ENCODE measurements around the gene WFS1. TPM values are rescaled to one million over a fixed set of nuclear protein-coding genes. Genes with fewer than 3 reads are reported as not detected.

The WFS1 gene
- total and polyA plus RNA-seq, 9 of the 15 experiments (the other 6 are each of a cell fraction or from before 2014, with no cell fraction given) = 0.01 to 0.29 (median 0.03) TPM; not detected in 5

DNA sequence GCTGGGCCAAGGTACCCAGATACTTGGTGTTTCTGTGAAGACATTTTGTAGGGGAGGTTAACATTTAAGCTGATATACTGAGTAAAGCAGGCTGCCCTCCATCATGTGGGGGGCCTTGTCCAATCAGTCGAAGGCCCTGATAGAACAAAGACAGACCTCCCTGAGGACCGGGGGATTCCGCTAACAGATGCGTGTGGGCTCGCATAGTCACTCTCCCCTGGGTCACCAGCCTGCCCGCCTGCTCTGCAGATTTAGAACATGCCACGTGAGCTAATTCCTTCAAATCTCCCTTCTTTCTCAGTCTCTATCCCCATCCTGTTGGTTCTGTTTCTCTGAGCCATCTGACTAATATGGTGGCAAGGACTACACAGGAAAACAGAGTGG is 60.7 kb downstream of the WFS1 start:
- Histone ChIP-seq H3K9me3 (replicated peaks; ENCODE audit: control insufficient read depth, insufficient read depth, low read depth, low read length) (no peaks in the 10 kb centered on the region), H2AFZ (ENCODE audit: low read depth, low read length) (no peak overlapping the region), H3K9ac (ENCODE audit: insufficient read depth in 1 of 2, low read depth in 2 of 2, low read length in 2 of 2) (no peak overlapping the region), H3K27me3 (ENCODE audit: control insufficient read depth in 2 of 2, insufficient read depth in 2 of 2, low read length in 2 of 2) (peaks cover 0 to 18% of the 10 kb centered on the region in 2 experiments; a peak in 3 of 5 replicates), H3K4me2 (ENCODE audit: insufficient read depth, low read length) (no peak overlapping the region), H3K4me1 (replicated peaks in 1 of 2; ENCODE audit: control insufficient read depth in 2 of 2, insufficient read depth in 2 of 2, low read length in 2 of 2) (peaks cover 0 to 8% of the 10 kb centered on the region in 2 experiments; a peak in 2 of 5 replicates), H4K20me1 (replicated peaks; ENCODE audit: control insufficient read depth, insufficient read depth, low read length) (peaks cover 10% of the 10 kb centered on the region), H3K79me2 (ENCODE audit: control insufficient read depth, insufficient read depth, low read length) (no peaks in the 10 kb centered on the region), H3K4me3 (no peak overlapping the region), H3K9me1 (ENCODE audit: control insufficient read depth, insufficient read depth, low read length) (peaks cover 2% of the 10 kb centered on the region), H3K27ac (ENCODE audit: extremely low read depth, low read depth, low read length) (no peak overlapping the region), H3K36me3 (ENCODE audit: control insufficient read depth, insufficient read depth, low read length) (no peaks in the 10 kb centered on the region)
- ChIA-PET POLR2A (interaction anchor here (0.7 to 1.6 kb wide), 2 partner anchors 64 to 80 kb away, joined by 3 to 4 read pairs; no protein-coding TSS in a partner anchor), CTCF (ENCODE audit: low intra/inter-chr PET ratio) (interaction anchor here (2.5 kb wide), 1 partner anchor 80 kb away, joined by 9 read pairs; no protein-coding TSS in a partner anchor)
- in situ Hi-C loops (cut with MboI) (no loop called here), intact Hi-C loops (cut with micrococcal nuclease) (loop anchor here (5.0 kb wide), 1 partner anchor 217 kb away; no protein-coding TSS in a partner anchor)
- TF ChIP-seq ZNF76 (CRISPR knock-in tag; IDR thresholded peaks at IDR 0.05; ENCODE audit: borderline replicate concordance) = no peak
- no peak for TF ChIP-seq ZNF668 (CRISPR knock-in tag; IDR thresholded peaks at IDR 0.05)
- 0% methylated on average over 7 of the region's 7 CpGs for WGBS (ENCODE audit: insufficient coverage, low coverage, missing lambda C conversion rate)
- ATAC-seq (no peak), DNase-seq (ENCODE audit: extremely low read depth in 1 of 4, low spot score in 3 of 4) (no peak), FAIRE-seq (no peak)
- BruUV-seq (replicated peaks) = no TSS peak

DNA sequence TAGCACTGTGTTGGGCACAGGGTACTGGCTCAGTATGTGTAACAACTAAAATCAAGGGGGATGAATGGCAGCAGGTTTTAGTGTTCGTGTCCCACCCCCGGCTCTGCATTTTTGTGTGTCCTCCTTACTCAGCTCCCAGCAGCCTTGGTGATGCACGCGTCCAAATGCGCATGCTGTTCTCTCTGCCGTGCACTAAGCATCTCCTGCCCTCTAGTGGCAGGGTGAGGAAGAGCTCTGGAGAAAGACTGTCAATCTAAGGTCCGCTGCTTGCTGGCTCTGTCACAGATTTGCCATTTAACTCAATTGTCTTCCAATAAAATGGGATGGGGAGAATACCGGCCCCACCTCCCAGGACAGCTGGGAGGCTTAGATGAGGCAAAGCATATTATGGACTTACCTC is 61.4 kb downstream of the WFS1 start:
- no peak overlapping the region for H3K4me2 ChIP-seq (ENCODE audit: insufficient read depth, low read length)
- no peak overlapping the region for H3K27ac ChIP-seq (ENCODE audit: extremely low read depth, low read depth, low read length)
- ATAC-seq = peak; percentile 77
- FAIRE-seq = peak; percentile 93
- WGBS (ENCODE audit: insufficient coverage, low coverage, missing lambda C conversion rate) = 5% methylated on average over 8 of the region's 8 CpGs
- H2AFZ ChIP-seq (ENCODE audit: low read depth, low read length) = no peak overlapping the region
- peaks cover 2% of the 10 kb centered on the region for H3K9me1 ChIP-seq (ENCODE audit: control insufficient read depth, insufficient read depth, low read length)
- intact Hi-C loops (cut with micrococcal nuclease) (loop anchor here (1.0 to 5.0 kb wide), 2 partner anchors 81 to 216 kb away; no protein-coding TSS in a partner anchor), in situ Hi-C loops (cut with MboI) (no loop called here)
- H3K4me1 ChIP-seq (replicated peaks in 1 of 2; ENCODE audit: control insufficient read depth in 2 of 2, insufficient read depth in 2 of 2, low read length in 2 of 2) = peaks cover 0 to 8% of the 10 kb centered on the region in 2 experiments; a peak in 2 of 5 replicates
- no peak overlapping the region for H3K9ac ChIP-seq (ENCODE audit: insufficient read depth in 1 of 2, low read depth in 2 of 2, low read length in 2 of 2)
- H3K79me2 ChIP-seq (ENCODE audit: control insufficient read depth, insufficient read depth, low read length) = no peaks in the 10 kb centered on the region
- H3K27me3 ChIP-seq (ENCODE audit: control insufficient read depth in 2 of 2, insufficient read depth in 2 of 2, low read length in 2 of 2) = peaks cover 0 to 11% of the 10 kb centered on the region in 2 experiments; a peak in 3 of 5 replicates
- no TSS peak for BruUV-seq (replicated peaks)
- POLR2A ChIA-PET = interaction anchor here (0.6 to 1.6 kb wide), 3 partner anchors 49 to 804 kb away, joined by 3 to 4 read pairs (median 3); no protein-coding TSS in a partner anchor
- CTCF ChIA-PET (ENCODE audit: low intra/inter-chr PET ratio) = interaction anchor here (1.1 to 2.5 kb wide), 3 partner anchors 80 to 333 kb away, joined by 4 to 9 read pairs (median 5); no protein-coding TSS in a partner anchor
- DNase-seq (ENCODE audit: extremely low read depth in 1 of 4, low spot score in 3 of 4) = peak; percentile 59 to 64 (median 60)
- H3K36me3 ChIP-seq (ENCODE audit: control insufficient read depth, insufficient read depth, low read length) = no peaks in the 10 kb centered on the region
- H3K4me3 ChIP-seq = no peak overlapping the region
- H4K20me1 ChIP-seq (replicated peaks; ENCODE audit: control insufficient read depth, insufficient read depth, low read length) = peaks cover 10% of the 10 kb centered on the region
- H3K9me3 ChIP-seq (replicated peaks; ENCODE audit: control insufficient read depth, insufficient read depth, low read depth, low read length) = no peaks in the 10 kb centered on the region
- no peak for TF ChIP-seq PTBP1 (IDR thresholded peaks at IDR 0.05; ENCODE audit: low read depth, low read length)
- TF ChIP-seq HNRNPL (IDR thresholded peaks at IDR 0.05; ENCODE audit: low read depth, low read length) = no peak
- TF ChIP-seq, protein P1, sequence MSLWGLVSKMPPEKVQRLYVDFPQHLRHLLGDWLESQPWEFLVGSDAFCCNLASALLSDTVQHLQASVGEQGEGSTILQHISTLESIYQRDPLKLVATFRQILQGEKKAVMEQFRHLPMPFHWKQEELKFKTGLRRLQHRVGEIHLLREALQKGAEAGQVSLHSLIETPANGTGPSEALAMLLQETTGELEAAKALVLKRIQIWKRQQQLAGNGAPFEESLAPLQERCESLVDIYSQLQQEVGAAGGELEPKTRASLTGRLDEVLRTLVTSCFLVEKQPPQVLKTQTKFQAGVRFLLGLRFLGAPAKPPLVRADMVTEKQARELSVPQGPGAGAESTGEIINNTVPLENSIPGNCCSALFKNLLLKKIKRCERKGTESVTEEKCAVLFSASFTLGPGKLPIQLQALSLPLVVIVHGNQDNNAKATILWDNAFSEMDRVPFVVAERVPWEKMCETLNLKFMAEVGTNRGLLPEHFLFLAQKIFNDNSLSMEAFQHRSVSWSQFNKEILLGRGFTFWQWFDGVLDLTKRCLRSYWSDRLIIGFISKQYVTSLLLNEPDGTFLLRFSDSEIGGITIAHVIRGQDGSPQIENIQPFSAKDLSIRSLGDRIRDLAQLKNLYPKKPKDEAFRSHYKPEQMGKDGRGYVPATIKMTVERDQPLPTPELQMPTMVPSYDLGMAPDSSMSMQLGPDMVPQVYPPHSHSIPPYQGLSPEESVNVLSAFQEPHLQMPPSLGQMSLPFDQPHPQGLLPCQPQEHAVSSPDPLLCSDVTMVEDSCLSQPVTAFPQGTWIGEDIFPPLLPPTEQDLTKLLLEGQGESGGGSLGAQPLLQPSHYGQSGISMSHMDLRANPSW (CRISPR knock-in tag; IDR thresholded peaks at IDR 0.05) = no peak
- TF ChIP-seq TEAD2 (tag; IDR thresholded peaks at IDR 0.05) = no peak
- TF ChIP-seq ZNF24 (IDR thresholded peaks at IDR 0.05) = no peak
- TF ChIP-seq PHB2 (IDR thresholded peaks at IDR 0.05; ENCODE audit: low read depth) = no peak
- peak; percentile 32; the same call in 1 of the 2 replicates for TF ChIP-seq SMC3 (conservative IDR thresholded peaks at IDR 0.05; ENCODE audit: insufficient read depth, low read depth, low read length)
- no peak for TF ChIP-seq BRF1 (IDR thresholded peaks at IDR 0.05; ENCODE audit: borderline replicate concordance, extremely low read depth, insufficient read length)
- no peak for TF ChIP-seq RUNX1 (IDR thresholded peaks at IDR 0.05; ENCODE audit: low read depth)
- TF ChIP-seq, protein P2, sequence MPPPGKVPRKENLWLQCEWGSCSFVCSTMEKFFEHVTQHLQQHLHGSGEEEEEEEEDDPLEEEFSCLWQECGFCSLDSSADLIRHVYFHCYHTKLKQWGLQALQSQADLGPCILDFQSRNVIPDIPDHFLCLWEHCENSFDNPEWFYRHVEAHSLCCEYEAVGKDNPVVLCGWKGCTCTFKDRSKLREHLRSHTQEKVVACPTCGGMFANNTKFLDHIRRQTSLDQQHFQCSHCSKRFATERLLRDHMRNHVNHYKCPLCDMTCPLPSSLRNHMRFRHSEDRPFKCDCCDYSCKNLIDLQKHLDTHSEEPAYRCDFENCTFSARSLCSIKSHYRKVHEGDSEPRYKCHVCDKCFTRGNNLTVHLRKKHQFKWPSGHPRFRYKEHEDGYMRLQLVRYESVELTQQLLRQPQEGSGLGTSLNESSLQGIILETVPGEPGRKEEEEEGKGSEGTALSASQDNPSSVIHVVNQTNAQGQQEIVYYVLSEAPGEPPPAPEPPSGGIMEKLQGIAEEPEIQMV (tag; conservative IDR thresholded peaks at IDR 0.05; ENCODE audit: low read depth) = peak; percentile 86

All from K562 (cell line).